Measurements from ENCODE around the gene SLCO1B1. TPM values are rescaled to one million over a fixed set of nuclear protein-coding genes. Genes with fewer than 3 reads are reported as not detected.

The SLCO1B1 gene
- polyA plus RNA-seq, 1 of the 3 experiments (the other 2 are of a cell fraction): not detected

GRCh38 chr12:21117995-21118394 is 13.0 kb upstream of the SLCO1B1 start:
- Histone ChIP-seq H3K36me3 (replicated peaks in 1 of 2; ENCODE audit: control insufficient read depth in 1 of 2, insufficient read depth in 2 of 2, low read length in 1 of 2) (no peaks in the 10 kb centered on the region), H3F3A (replicated peaks; ENCODE audit: insufficient read depth) (no peaks in the 10 kb centered on the region), H3K4me3 (ENCODE audit: low read depth in 2 of 2, low read length in 1 of 2) (no peak overlapping the region), H3K27me3 (ENCODE audit: insufficient read depth) (no peaks in the 10 kb centered on the region), H3K4me1 (ENCODE audit: control insufficient read depth in 1 of 2, insufficient read depth in 2 of 2, low read depth in 1 of 2, low read length in 1 of 2) (no peaks in the 10 kb centered on the region), H3K4me2 (no peak overlapping the region), H3K9me2 (no peaks in the 10 kb centered on the region), H3K79me2 (ENCODE audit: insufficient read depth) (no peaks in the 10 kb centered on the region), H2AFZ (ENCODE audit: low read depth) (no peak overlapping the region), H3K27ac (ENCODE audit: low read depth in 2 of 2, low read length in 1 of 2) (no peak overlapping the region), H3K9ac (no peak overlapping the region), H4K20me1 (ENCODE audit: insufficient read depth) (no peaks in the 10 kb centered on the region), H3K9me3 (no peaks in the 10 kb centered on the region)
- no peak for DNase-seq
- TF ChIP-seq GABPA (IDR thresholded peaks at IDR 0.05; ENCODE audit: low read depth): no peak
- ChIA-PET CTCF (no interaction called here), POLR2A (no interaction called here)
- WGBS (ENCODE audit: low lambda C conversion rate): 26% methylated on average over 3 of the region's 3 CpGs

GRCh38 chr12:21118760-21119159 is 12.2 kb upstream of the SLCO1B1 start:
- Histone ChIP-seq H4K20me1 (ENCODE audit: insufficient read depth) (no peaks in the 10 kb centered on the region), H3K36me3 (replicated peaks in 1 of 2; ENCODE audit: control insufficient read depth in 1 of 2, insufficient read depth in 2 of 2, low read length in 1 of 2) (no peaks in the 10 kb centered on the region), H3K79me2 (ENCODE audit: insufficient read depth) (no peaks in the 10 kb centered on the region), H3K27ac (ENCODE audit: low read depth in 2 of 2, low read length in 1 of 2) (no peak overlapping the region), H3K4me2 (no peak overlapping the region), H3F3A (replicated peaks; ENCODE audit: insufficient read depth) (no peaks in the 10 kb centered on the region), H3K27me3 (ENCODE audit: insufficient read depth) (no peaks in the 10 kb centered on the region), H3K9me3 (no peaks in the 10 kb centered on the region), H3K4me3 (ENCODE audit: low read depth in 2 of 2, low read length in 1 of 2) (no peak overlapping the region), H3K9ac (no peak overlapping the region), H3K9me2 (no peaks in the 10 kb centered on the region), H2AFZ (ENCODE audit: low read depth) (no peak overlapping the region), H3K4me1 (ENCODE audit: control insufficient read depth in 1 of 2, insufficient read depth in 2 of 2, low read depth in 1 of 2, low read length in 1 of 2) (no peaks in the 10 kb centered on the region)
- ChIA-PET POLR2A (no interaction called here), CTCF (no interaction called here)
- 0% methylated on average over 1 of the region's 1 CpG for WGBS (ENCODE audit: low lambda C conversion rate)
- no peak for TF ChIP-seq NRF1 (IDR thresholded peaks at IDR 0.05; ENCODE audit: low read depth, low read length)
- TF ChIP-seq ELF1 (IDR thresholded peaks at IDR 0.05): no peak
- no peak for TF ChIP-seq REST (IDR thresholded peaks at IDR 0.05; ENCODE audit: low read depth, low read length)
- TF ChIP-seq USF2 (IDR thresholded peaks at IDR 0.05; ENCODE audit: borderline replicate concordance, low read depth, low read length): no peak
- no peak for TF ChIP-seq USF1 (IDR thresholded peaks at IDR 0.05; ENCODE audit: borderline replicate concordance, low read depth)
- TF ChIP-seq CHD2 (IDR thresholded peaks at IDR 0.05; ENCODE audit: low read length, partially characterized antibody): no peak
- no peak for TF ChIP-seq EP300 (IDR thresholded peaks at IDR 0.05; ENCODE audit: borderline replicate concordance in 1 of 2, low read depth in 1 of 2, low read length in 1 of 2)
- TF ChIP-seq IRF3 (IDR thresholded peaks at IDR 0.05; ENCODE audit: low read depth, low read length): no peak
- no peak for TF ChIP-seq FOXM1 (IDR thresholded peaks at IDR 0.05; ENCODE audit: low read depth)
- TF ChIP-seq FOSL2 (IDR thresholded peaks at IDR 0.05; ENCODE audit: borderline replicate concordance, low read depth): no peak
- TF ChIP-seq RFX5 (IDR thresholded peaks at IDR 0.05; ENCODE audit: low read length): no peak
- no peak for TF ChIP-seq FOXJ3 (CRISPR knock-in tag; IDR thresholded peaks at IDR 0.05)
- no peak for TF ChIP-seq GABPA (IDR thresholded peaks at IDR 0.05; ENCODE audit: low read depth)
- no peak for TF ChIP-seq RAD21 (IDR thresholded peaks at IDR 0.05; ENCODE audit: low read length)
- no peak for TF ChIP-seq MEF2A (IDR thresholded peaks at IDR 0.05; ENCODE audit: borderline replicate concordance, low read depth)
- no peak for TF ChIP-seq SMC3 (IDR thresholded peaks at IDR 0.05; ENCODE audit: low read depth, low read length)
- TF ChIP-seq RCOR1 (IDR thresholded peaks at IDR 0.05; ENCODE audit: low read length): no peak
- TF ChIP-seq MXI1 (IDR thresholded peaks at IDR 0.05; ENCODE audit: low read depth, low read length): no peak
- TF ChIP-seq CTCF (IDR thresholded peaks at IDR 0.05): no peak
- DNase-seq: no peak

Data from SK-N-SH (cell line).